HCT116 (cell line): ENCODE results near the gene COMMD10. TPM values are rescaled to one million over a fixed set of nuclear protein-coding genes. Genes with fewer than 3 reads are reported as not detected.

Experiments
- ATAC-seq: fragments of 200-7000 bp; cut with Tn5 transposase; 2 replicates; pipeline ENCODE4 v1.9.1; 2020; ENCODE audit warnings: mild to moderate bottlenecking, moderate library complexity
- BruUV-seq: library from RNA; stranded (reverse); fragments of 400-500 nt; replicated peaks from 2 replicates; lab custom pipeline; 2021; lab: Mats Ljungman, UMichigan
- CTCF ChIA-PET: fragments of 300-600 bp; sonication (Branson Sonifier 250); formaldehyde crosslinking; loops from one replicate; lab custom pipeline; 2021; ENCODE audit warnings: antibody characterized with exemption; lab: Charles Lee
- POLR2A ChIA-PET: fragments of 300-600, 350-600 bp; sonication (Branson Sonifier 250); formaldehyde crosslinking; loops from one replicate; lab custom pipeline; 2021; ENCODE audit warnings: antibody characterized with exemption; lab: Charles Lee
- RAD21 ChIA-PET, 2 experiments: fragments of 300-600 bp; sonication (Branson Sonifier 250); formaldehyde crosslinking; loops; one replicate each; lab custom pipeline; 2023; ENCODE audit warnings: low total read pairs in 2 of 2; ENCODE audit not compliant: uncharacterized antibody in 2 of 2, unreplicated experiment in 2 of 2, low non-redundant PET in 1 of 2; lab: Charles Lee
- DNase-seq: peaks from one replicate; pipeline ENCODE4 v3.0.0-alpha.2; 2010; ENCODE audit warnings: low read depth, low spot score
- H2AFZ ChIP-seq: fragments of 200-600 bp; shearing (Covaris generic), sonication (generic); 2 replicates; pipeline ENCODE4 v1.6.1; 2017; ENCODE audit warnings: low read depth, mixed run types, mixed read lengths, antibody characterized with exemption, low read length; ENCODE audit not compliant: poor library complexity, severe bottlenecking
- H3K27ac ChIP-seq: 2 replicates; pipeline ENCODE4 v1.5.1; 2012; ENCODE audit warnings: low read depth, low read length
- H3K27me3 ChIP-seq: fragments of 200-600 bp; sonication (generic); 2 replicates; pipeline ENCODE4 v1.6.1; 2016; ENCODE audit warnings: mixed run types, low read length, mixed read lengths; ENCODE audit not compliant: insufficient read depth
- H3K36me3 ChIP-seq, 2 experiments: fragments of 200-500 bp in 1 of 2; fragments of 200-600 bp in 1 of 2; sonication (Bioruptor generic) in 1 of 2; sonication (generic) in 1 of 2; 2 replicates each; pipeline versions ENCODE4 v1.5.1 to v1.6.1; 2014 to 2016; ENCODE audit warnings: low read length in 2 of 2, inconsistent platforms in 1 of 2, mixed read lengths in 1 of 2, mixed run types in 1 of 2; ENCODE audit not compliant: insufficient read depth in 2 of 2, control insufficient read depth in 1 of 2
- H3K4me1 ChIP-seq, 2 experiments: fragments of 200-600 bp in 1 of 2; sonication (generic) in 1 of 2; 2 replicates each; pipeline versions ENCODE4 v1.5.1 to v1.6.1; 2012 to 2017; ENCODE audit warnings: low read length in 2 of 2, inconsistent platforms in 1 of 2, mild to moderate bottlenecking in 1 of 2, mixed read lengths in 1 of 2, mixed run types in 1 of 2, moderate library complexity in 1 of 2; ENCODE audit not compliant: insufficient read depth in 2 of 2, control insufficient read depth in 1 of 2
- H3K4me2 ChIP-seq: fragments of 200-600 bp; sonication (generic); 2 replicates; pipeline ENCODE4 v1.6.1; 2017; ENCODE audit warnings: mixed run types, low read length, mixed read lengths
- H3K4me3 ChIP-seq, 2 experiments: fragments of 200-600 bp in 1 of 2; sonication (generic) in 1 of 2; replicated peaks in 1 of 2; 2 replicates each; pipeline ENCODE4 v1.5.1; 2011 to 2016; ENCODE audit warnings: low read length in 2 of 2, control low read depth in 1 of 2, low read depth in 1 of 2, mild to moderate bottlenecking in 1 of 2, mixed read lengths in 1 of 2, mixed run types in 1 of 2
- H3K79me2 ChIP-seq: fragments of 200-600 bp; sonication (generic); 2 replicates; pipeline ENCODE4 v1.6.1; 2017; ENCODE audit warnings: mild to moderate bottlenecking, mixed run types, low read length, moderate library complexity, mixed read lengths; ENCODE audit not compliant: insufficient read depth
- H3K9ac ChIP-seq: fragments of 200-600 bp; sonication (generic); 2 replicates; pipeline ENCODE4 v1.6.1; 2016; ENCODE audit warnings: low read length, mixed read lengths
- H3K9me2 ChIP-seq: fragments of 200-600 bp; sonication (generic), shearing (Covaris generic); 2 replicates; pipeline ENCODE4 v1.6.1; 2017; ENCODE audit warnings: mixed run types, mild to moderate bottlenecking, moderate library complexity; ENCODE audit not compliant: insufficient read depth
- H3K9me3 ChIP-seq, 2 experiments: fragments of 200-500 bp in 1 of 2; fragments of 200-600 bp in 1 of 2; sonication (Bioruptor generic) in 1 of 2; sonication (generic) in 1 of 2; 2 replicates each; pipeline ENCODE4 v1.6.1; 2014 to 2017; ENCODE audit warnings: low read length in 2 of 2, mixed read lengths in 2 of 2, inconsistent platforms in 1 of 2, low read depth in 1 of 2, mild to moderate bottlenecking in 1 of 2, mixed run types in 1 of 2, moderate library complexity in 1 of 2; ENCODE audit not compliant: control insufficient read depth in 1 of 2, insufficient read depth in 1 of 2
- H4K20me1 ChIP-seq: fragments of 200-600 bp; sonication (generic), shearing (Covaris generic); 2 replicates; pipeline ENCODE4 v1.6.1; 2017; ENCODE audit warnings: mixed run types, mild to moderate bottlenecking, moderate library complexity; ENCODE audit not compliant: insufficient read depth
- CBX3 ChIP-seq: IDR thresholded peaks from 2 replicates; pipeline ENCODE4 v1.6.1; 2012; ENCODE audit warnings: low read depth
- CEBPB ChIP-seq: IDR thresholded peaks from 2 replicates; pipeline ENCODE4 v1.6.1; 2012; ENCODE audit warnings: low read depth
- ELF1 ChIP-seq: IDR thresholded peaks from 2 replicates; pipeline ENCODE4 v1.6.1; 2012; ENCODE audit warnings: low read depth, borderline replicate concordance
- EZH2 ChIP-seq: fragments of 200-600 bp; sonication (generic); IDR thresholded peaks from 2 replicates; pipeline ENCODE4 v1.6.1; 2017; ENCODE audit warnings: antibody characterized with exemption, mixed run types
- EZH2phosphoT487 ChIP-seq: fragments of 200-600 bp; IDR thresholded peaks from 2 replicates; pipeline ENCODE4 v1.6.1; 2018; ENCODE audit warnings: antibody characterized with exemption, borderline replicate concordance
- JUND ChIP-seq: IDR thresholded peaks from 2 replicates; pipeline ENCODE4 v1.6.1; 2012
- MAX ChIP-seq: IDR thresholded peaks from 2 replicates; pipeline ENCODE4 v1.6.1; 2012
- POLR2A ChIP-seq: IDR thresholded peaks from 2 replicates; pipeline ENCODE4 v1.7.0; 2011; ENCODE audit warnings: borderline replicate concordance; ENCODE audit not compliant: insufficient read depth, insufficient read length; ENCODE audit errors: extremely low read depth
- SIN3A ChIP-seq: IDR thresholded peaks from 2 replicates; pipeline ENCODE4 v1.6.1; 2012; ENCODE audit warnings: low read depth
- SP1 ChIP-seq: IDR thresholded peaks from 2 replicates; pipeline ENCODE4 v1.6.1; 2012; ENCODE audit warnings: low read depth
- TCF7L2 ChIP-seq: IDR thresholded peaks from 2 replicates; pipeline ENCODE4 v1.7.0; 2011; ENCODE audit warnings: borderline replicate concordance, inconsistent platforms; ENCODE audit not compliant: insufficient read depth, insufficient read length; ENCODE audit errors: extremely low read depth
- YY1 ChIP-seq: IDR thresholded peaks from 2 replicates; pipeline ENCODE4 v1.6.1; 2011; ENCODE audit warnings: low read length, low read depth, moderate library complexity, mild to moderate bottlenecking; ENCODE audit not compliant: insufficient replicate concordance; ENCODE audit errors: extremely low read depth
- ZFX ChIP-seq: fragments of 450-650 bp; IDR thresholded peaks from 2 replicates; pipeline ENCODE4 v1.6.1; 2017
- ZNF274 ChIP-seq: fragments of 200-500 bp; sonication (Bioruptor generic); IDR thresholded peaks from 2 replicates; pipeline ENCODE4 v1.6.1; 2014; ENCODE audit warnings: mild to moderate bottlenecking, low read depth, low read length, inconsistent platforms
- intact Hi-C: fragments of 100-400 bp; cut with micrococcal nuclease; formaldehyde crosslinking; loops from 2 replicates; pipeline ENCODE4 v1.10.0; 2022
- total RNA-seq: library from RNA; stranded (reverse); gene quantifications from one replicate; pipeline ENCODE4 v1.2.1, GENCODE V29; 2021; ENCODE audit not compliant: unreplicated experiment
- TF ChIP-seq, protein P1 (sequence below): IDR thresholded peaks from 2 replicates; pipeline ENCODE4 v1.6.1; 2011; ENCODE audit warnings: mild to moderate bottlenecking, low read length, moderate library complexity; ENCODE audit not compliant: insufficient replicate concordance; ENCODE audit errors: extremely low read depth
- TF ChIP-seq, protein P2 (sequence below), 3 experiments: fragments of 200-600 bp in 1 of 3; sonication (generic) in 1 of 3; IDR thresholded peaks in 2 of 3; conservative IDR thresholded peaks in 1 of 3; 2 replicates each; pipeline ENCODE4 v1.5.1; 2012 to 2017; ENCODE audit warnings: low read depth in 2 of 3, low read length in 2 of 3, antibody characterized with exemption in 1 of 3, borderline replicate concordance in 1 of 3, control low read depth in 1 of 3, mild to moderate bottlenecking in 1 of 3, mixed read lengths in 1 of 3, mixed run types in 1 of 3, moderate library complexity in 1 of 3; ENCODE audit not compliant: insufficient read depth in 1 of 3
- TF ChIP-seq, protein P3 (sequence below): IDR thresholded peaks from 2 replicates; pipeline ENCODE4 v1.6.1; 2012
- TF ChIP-seq, protein P4 (sequence below): IDR thresholded peaks from 2 replicates; pipeline ENCODE4 v1.6.1; 2012; ENCODE audit warnings: low read depth

The COMMD10 gene
- total RNA-seq, 1 experiment from 2014 or later, result 35.3 TPM

GRCh38 chr5:116038817-116039216 lies 46.0 kb upstream of the COMMD10 start:
- Histone ChIP-seq H3K36me3 (peaks cover 0 to 3% of the 10 kb centered on the region in 2 experiments; a peak in 1 of 4 replicates), H3K4me1 (peaks cover 11 to 66% of the 10 kb centered on the region in 2 experiments), H3K4me3 (no peak overlapping the region), H2AFZ (no peak overlapping the region), H3K9me3 (no peaks in the 10 kb centered on the region), H3K27me3 (no peaks in the 10 kb centered on the region), H3K9ac (no peak overlapping the region), H3K27ac (no peak overlapping the region), H4K20me1 (no peaks in the 10 kb centered on the region), H3K79me2 (no peaks in the 10 kb centered on the region), H3K4me2 (no peak overlapping the region), H3K9me2 (no peaks in the 10 kb centered on the region)
- RAD21 ChIA-PET, result interaction anchor here in 1 of 2 experiments (0.7 kb wide), 1 partner anchor 151 kb away, joined by 3 read pairs; no protein-coding TSS in a partner anchor
- BruUV-seq, result no TSS peak
- POLR2A ChIA-PET, result interaction anchor here (0.8 kb wide), 1 partner anchor 130 kb away, joined by 4 read pairs; no protein-coding TSS in a partner anchor
- DNase-seq (no peak), ATAC-seq (no peak)
- intact Hi-C loops, result no loop called here
- CTCF ChIA-PET, result no interaction called here
- TF ChIP-seq, protein P1, sequence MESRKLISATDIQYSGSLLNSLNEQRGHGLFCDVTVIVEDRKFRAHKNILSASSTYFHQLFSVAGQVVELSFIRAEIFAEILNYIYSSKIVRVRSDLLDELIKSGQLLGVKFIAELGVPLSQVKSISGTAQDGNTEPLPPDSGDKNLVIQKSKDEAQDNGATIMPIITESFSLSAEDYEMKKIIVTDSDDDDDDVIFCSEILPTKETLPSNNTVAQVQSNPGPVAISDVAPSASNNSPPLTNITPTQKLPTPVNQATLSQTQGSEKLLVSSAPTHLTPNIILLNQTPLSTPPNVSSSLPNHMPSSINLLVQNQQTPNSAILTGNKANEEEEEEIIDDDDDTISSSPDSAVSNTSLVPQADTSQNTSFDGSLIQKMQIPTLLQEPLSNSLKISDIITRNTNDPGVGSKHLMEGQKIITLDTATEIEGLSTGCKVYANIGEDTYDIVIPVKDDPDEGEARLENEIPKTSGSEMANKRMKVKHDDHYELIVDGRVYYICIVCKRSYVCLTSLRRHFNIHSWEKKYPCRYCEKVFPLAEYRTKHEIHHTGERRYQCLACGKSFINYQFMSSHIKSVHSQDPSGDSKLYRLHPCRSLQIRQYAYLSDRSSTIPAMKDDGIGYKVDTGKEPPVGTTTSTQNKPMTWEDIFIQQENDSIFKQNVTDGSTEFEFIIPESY, result no peak
- TF ChIP-seq ZFX, result no peak
- no peak for TF ChIP-seq CBX3
- TF ChIP-seq JUND, result no peak
- TF ChIP-seq, protein P2, sequence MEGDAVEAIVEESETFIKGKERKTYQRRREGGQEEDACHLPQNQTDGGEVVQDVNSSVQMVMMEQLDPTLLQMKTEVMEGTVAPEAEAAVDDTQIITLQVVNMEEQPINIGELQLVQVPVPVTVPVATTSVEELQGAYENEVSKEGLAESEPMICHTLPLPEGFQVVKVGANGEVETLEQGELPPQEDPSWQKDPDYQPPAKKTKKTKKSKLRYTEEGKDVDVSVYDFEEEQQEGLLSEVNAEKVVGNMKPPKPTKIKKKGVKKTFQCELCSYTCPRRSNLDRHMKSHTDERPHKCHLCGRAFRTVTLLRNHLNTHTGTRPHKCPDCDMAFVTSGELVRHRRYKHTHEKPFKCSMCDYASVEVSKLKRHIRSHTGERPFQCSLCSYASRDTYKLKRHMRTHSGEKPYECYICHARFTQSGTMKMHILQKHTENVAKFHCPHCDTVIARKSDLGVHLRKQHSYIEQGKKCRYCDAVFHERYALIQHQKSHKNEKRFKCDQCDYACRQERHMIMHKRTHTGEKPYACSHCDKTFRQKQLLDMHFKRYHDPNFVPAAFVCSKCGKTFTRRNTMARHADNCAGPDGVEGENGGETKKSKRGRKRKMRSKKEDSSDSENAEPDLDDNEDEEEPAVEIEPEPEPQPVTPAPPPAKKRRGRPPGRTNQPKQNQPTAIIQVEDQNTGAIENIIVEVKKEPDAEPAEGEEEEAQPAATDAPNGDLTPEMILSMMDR (IDR thresholded peaks at IDR 0.05 in 2 of 3, conservative IDR thresholded peaks at IDR 0.05 in 1 of 3; ENCODE audit: borderline replicate concordance in 1 of 3, insufficient read depth in 1 of 3, low read depth in 2 of 3, low read length in 2 of 3), result no peak
- TF ChIP-seq YY1, result no peak
- TF ChIP-seq SP1, result no peak
- TF ChIP-seq, protein P3, sequence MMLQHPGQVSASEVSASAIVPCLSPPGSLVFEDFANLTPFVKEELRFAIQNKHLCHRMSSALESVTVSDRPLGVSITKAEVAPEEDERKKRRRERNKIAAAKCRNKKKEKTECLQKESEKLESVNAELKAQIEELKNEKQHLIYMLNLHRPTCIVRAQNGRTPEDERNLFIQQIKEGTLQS, result no peak
- TF ChIP-seq SIN3A, result no peak
- no peak for TF ChIP-seq POLR2A
- TF ChIP-seq, protein P4, sequence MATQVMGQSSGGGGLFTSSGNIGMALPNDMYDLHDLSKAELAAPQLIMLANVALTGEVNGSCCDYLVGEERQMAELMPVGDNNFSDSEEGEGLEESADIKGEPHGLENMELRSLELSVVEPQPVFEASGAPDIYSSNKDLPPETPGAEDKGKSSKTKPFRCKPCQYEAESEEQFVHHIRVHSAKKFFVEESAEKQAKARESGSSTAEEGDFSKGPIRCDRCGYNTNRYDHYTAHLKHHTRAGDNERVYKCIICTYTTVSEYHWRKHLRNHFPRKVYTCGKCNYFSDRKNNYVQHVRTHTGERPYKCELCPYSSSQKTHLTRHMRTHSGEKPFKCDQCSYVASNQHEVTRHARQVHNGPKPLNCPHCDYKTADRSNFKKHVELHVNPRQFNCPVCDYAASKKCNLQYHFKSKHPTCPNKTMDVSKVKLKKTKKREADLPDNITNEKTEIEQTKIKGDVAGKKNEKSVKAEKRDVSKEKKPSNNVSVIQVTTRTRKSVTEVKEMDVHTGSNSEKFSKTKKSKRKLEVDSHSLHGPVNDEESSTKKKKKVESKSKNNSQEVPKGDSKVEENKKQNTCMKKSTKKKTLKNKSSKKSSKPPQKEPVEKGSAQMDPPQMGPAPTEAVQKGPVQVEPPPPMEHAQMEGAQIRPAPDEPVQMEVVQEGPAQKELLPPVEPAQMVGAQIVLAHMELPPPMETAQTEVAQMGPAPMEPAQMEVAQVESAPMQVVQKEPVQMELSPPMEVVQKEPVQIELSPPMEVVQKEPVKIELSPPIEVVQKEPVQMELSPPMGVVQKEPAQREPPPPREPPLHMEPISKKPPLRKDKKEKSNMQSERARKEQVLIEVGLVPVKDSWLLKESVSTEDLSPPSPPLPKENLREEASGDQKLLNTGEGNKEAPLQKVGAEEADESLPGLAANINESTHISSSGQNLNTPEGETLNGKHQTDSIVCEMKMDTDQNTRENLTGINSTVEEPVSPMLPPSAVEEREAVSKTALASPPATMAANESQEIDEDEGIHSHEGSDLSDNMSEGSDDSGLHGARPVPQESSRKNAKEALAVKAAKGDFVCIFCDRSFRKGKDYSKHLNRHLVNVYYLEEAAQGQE, result no peak
- no peak for TF ChIP-seq ZNF274
- no peak for TF ChIP-seq MAX
- TF ChIP-seq TCF7L2, result no peak
- TF ChIP-seq EZH2phosphoT487, result no peak
- no peak for TF ChIP-seq ELF1
- no peak for TF ChIP-seq CEBPB
- no peak for TF ChIP-seq EZH2
